ENCODE measurements around the gene TBCD. TPM values are rescaled to one million over a fixed set of nuclear protein-coding genes. Genes with fewer than 3 reads are reported as not detected.

TBCD gene
- total RNA-seq, 4 donors from 2014 or later, result 49.7 to 119 (median 71.5) TPM

- Histone ChIP-seq H3K4me3 (no peak overlapping the region), H3K27me3 (no peaks in the 10 kb centered on the region), H3K4me1 (no peaks in the 10 kb centered on the region), H3K27ac (no peak overlapping the region), H3K36me3 (peaks cover 44% of the 10 kb centered on the region), H3K9me3 (peaks cover 19% of the 10 kb centered on the region)
- no peak for DNase-seq (ENCODE audit: low spot score in 2 of 2)
- TF ChIP-seq, protein P1, sequence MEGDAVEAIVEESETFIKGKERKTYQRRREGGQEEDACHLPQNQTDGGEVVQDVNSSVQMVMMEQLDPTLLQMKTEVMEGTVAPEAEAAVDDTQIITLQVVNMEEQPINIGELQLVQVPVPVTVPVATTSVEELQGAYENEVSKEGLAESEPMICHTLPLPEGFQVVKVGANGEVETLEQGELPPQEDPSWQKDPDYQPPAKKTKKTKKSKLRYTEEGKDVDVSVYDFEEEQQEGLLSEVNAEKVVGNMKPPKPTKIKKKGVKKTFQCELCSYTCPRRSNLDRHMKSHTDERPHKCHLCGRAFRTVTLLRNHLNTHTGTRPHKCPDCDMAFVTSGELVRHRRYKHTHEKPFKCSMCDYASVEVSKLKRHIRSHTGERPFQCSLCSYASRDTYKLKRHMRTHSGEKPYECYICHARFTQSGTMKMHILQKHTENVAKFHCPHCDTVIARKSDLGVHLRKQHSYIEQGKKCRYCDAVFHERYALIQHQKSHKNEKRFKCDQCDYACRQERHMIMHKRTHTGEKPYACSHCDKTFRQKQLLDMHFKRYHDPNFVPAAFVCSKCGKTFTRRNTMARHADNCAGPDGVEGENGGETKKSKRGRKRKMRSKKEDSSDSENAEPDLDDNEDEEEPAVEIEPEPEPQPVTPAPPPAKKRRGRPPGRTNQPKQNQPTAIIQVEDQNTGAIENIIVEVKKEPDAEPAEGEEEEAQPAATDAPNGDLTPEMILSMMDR (IDR thresholded peaks at IDR 0.05), result no peak
- no peak for TF ChIP-seq EP300 (IDR thresholded peaks at IDR 0.05)
- no peak for TF ChIP-seq POLR2AphosphoS5 (IDR thresholded peaks at IDR 0.05)
- no peak for TF ChIP-seq POLR2A (IDR thresholded peaks at IDR 0.05)
- WGBS, result 90% methylated on average over 16 of the region's 16 CpGs
Observed at GRCh38 chr17:82822281-82822680, 70.4 kb downstream of the TBCD start.

GRCh38 chr17:82823004-82823403 is 71.1 kb downstream of the TBCD start:
- TF ChIP-seq POLR2AphosphoS5 (IDR thresholded peaks at IDR 0.05) (no peak), POLR2A (IDR thresholded peaks at IDR 0.05) (no peak), EP300 (IDR thresholded peaks at IDR 0.05) (no peak)
- TF ChIP-seq, protein P1 (IDR thresholded peaks at IDR 0.05), result no peak
- 92% methylated on average over 5 of the region's 5 CpGs for WGBS
- H3K27me3 ChIP-seq, result no peaks in the 10 kb centered on the region
- no peak overlapping the region for H3K4me3 ChIP-seq
- H3K4me1 ChIP-seq, result no peaks in the 10 kb centered on the region
- peaks cover 45% of the 10 kb centered on the region for H3K36me3 ChIP-seq
- H3K27ac ChIP-seq, result no peak overlapping the region
- DNase-seq (ENCODE audit: low spot score in 2 of 2), result no peak
- peaks cover 19% of the 10 kb centered on the region for H3K9me3 ChIP-seq

GRCh38 chr17:82825540-82826124 is 73.8 kb downstream of the TBCD start:
- TF ChIP-seq POLR2AphosphoS5 (IDR thresholded peaks at IDR 0.05) (no peak), EP300 (IDR thresholded peaks at IDR 0.05) (no peak), POLR2A (IDR thresholded peaks at IDR 0.05) (no peak)
- TF ChIP-seq, protein P1 (IDR thresholded peaks at IDR 0.05), result no peak
- H3K27me3 ChIP-seq, result no peaks in the 10 kb centered on the region
- peaks cover 8% of the 10 kb centered on the region for H3K4me1 ChIP-seq
- no peak for DNase-seq (ENCODE audit: low spot score in 2 of 2)
- H3K4me3 ChIP-seq, result no peak overlapping the region
- no peak overlapping the region for H3K27ac ChIP-seq
- peaks cover 8% of the 10 kb centered on the region for H3K9me3 ChIP-seq
- WGBS, result 94% methylated on average over 8 of the region's 8 CpGs
- H3K36me3 ChIP-seq, result peaks cover 45% of the 10 kb centered on the region

- Histone ChIP-seq H3K36me3 (peaks cover 41% of the 10 kb centered on the region), H3K9me3 (peaks cover 3% of the 10 kb centered on the region), H3K4me1 (peaks cover 10% of the 10 kb centered on the region), H3K27me3 (no peaks in the 10 kb centered on the region), H3K4me3 (no peak overlapping the region), H3K27ac (no peak overlapping the region)
- no peak for DNase-seq (ENCODE audit: low spot score in 2 of 2)
- TF ChIP-seq EP300 (IDR thresholded peaks at IDR 0.05), result no peak
- TF ChIP-seq POLR2A (IDR thresholded peaks at IDR 0.05), result no peak
- TF ChIP-seq, protein P1 (IDR thresholded peaks at IDR 0.05), result no peak
- TF ChIP-seq POLR2AphosphoS5 (IDR thresholded peaks at IDR 0.05), result no peak
Observed at GRCh38 chr17:82826211-82826610, 74.3 kb downstream of the TBCD start.

DNA sequence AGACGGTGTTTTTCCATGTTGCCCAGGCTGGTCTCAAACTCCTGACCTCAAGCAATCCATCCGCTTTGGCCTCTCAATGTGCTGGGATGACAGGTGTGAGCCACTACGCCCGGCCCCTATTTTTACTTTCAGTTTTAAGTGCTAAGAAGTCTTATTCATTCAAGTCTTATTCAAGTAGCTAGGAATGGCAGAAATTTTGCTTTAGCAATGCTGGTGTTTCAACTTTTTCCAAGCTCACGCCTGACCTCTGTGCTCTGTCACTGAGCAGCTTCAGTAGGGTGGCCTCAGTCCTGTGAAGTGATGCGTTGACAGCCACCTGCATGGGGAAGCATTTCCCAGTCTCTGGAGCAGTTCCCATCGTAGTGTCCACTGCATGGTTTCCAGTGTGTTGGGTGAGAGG is 75.1 kb downstream of the TBCD start:
- 96% methylated on average over 7 of the region's 7 CpGs for WGBS
- TF ChIP-seq, protein P1 (IDR thresholded peaks at IDR 0.05), result no peak
- TF ChIP-seq POLR2A (IDR thresholded peaks at IDR 0.05) (no peak), EP300 (IDR thresholded peaks at IDR 0.05) (no peak), POLR2AphosphoS5 (IDR thresholded peaks at IDR 0.05) (no peak)
- DNase-seq (ENCODE audit: low spot score in 2 of 2), result no peak

More for the DNA sequence above, 75.1 kb downstream of the TBCD start:
- H3K9me3 ChIP-seq, result no peaks in the 10 kb centered on the region
- H3K4me3 ChIP-seq, result no peak overlapping the region
- peaks cover 10% of the 10 kb centered on the region for H3K4me1 ChIP-seq
- H3K36me3 ChIP-seq, result peaks cover 41% of the 10 kb centered on the region
- no peak overlapping the region for H3K27ac ChIP-seq
- no peaks in the 10 kb centered on the region for H3K27me3 ChIP-seq
